Loucy (cell line): Measurements from ENCODE around the gene GINS1.

Experiments used
- EZH2phosphoT487 ChIP-seq: fragments of 200-600 bp; IDR thresholded peaks from 2 replicates; pipeline ENCODE4 v1.6.1; 2018; ENCODE audit warnings: antibody characterized with exemption, mild to moderate bottlenecking, moderate library complexity, borderline replicate concordance
- TF ChIP-seq, protein P1 (sequence below): fragments of 200-600 bp; sonication (generic); conservative IDR thresholded peaks from 2 replicates; pipeline ENCODE4 v1.5.1; 2014; ENCODE audit warnings: mild to moderate bottlenecking, antibody characterized with exemption, low read length

- TF ChIP-seq, protein P1, sequence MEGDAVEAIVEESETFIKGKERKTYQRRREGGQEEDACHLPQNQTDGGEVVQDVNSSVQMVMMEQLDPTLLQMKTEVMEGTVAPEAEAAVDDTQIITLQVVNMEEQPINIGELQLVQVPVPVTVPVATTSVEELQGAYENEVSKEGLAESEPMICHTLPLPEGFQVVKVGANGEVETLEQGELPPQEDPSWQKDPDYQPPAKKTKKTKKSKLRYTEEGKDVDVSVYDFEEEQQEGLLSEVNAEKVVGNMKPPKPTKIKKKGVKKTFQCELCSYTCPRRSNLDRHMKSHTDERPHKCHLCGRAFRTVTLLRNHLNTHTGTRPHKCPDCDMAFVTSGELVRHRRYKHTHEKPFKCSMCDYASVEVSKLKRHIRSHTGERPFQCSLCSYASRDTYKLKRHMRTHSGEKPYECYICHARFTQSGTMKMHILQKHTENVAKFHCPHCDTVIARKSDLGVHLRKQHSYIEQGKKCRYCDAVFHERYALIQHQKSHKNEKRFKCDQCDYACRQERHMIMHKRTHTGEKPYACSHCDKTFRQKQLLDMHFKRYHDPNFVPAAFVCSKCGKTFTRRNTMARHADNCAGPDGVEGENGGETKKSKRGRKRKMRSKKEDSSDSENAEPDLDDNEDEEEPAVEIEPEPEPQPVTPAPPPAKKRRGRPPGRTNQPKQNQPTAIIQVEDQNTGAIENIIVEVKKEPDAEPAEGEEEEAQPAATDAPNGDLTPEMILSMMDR, result no peak
- no peak for TF ChIP-seq EZH2phosphoT487
Observed at GRCh38 chr20:25372584-25373336, 34.7 kb upstream of the GINS1 start.
